Brain microvascular endothelial cell (primary cell): ENCODE data around the gene HOXA11.

ENCODE experiments used
- DNase-seq: peaks from one replicate; pipeline ENCODE4 v3.0.0-alpha.2; 2020
- H3K27ac ChIP-seq: fragments of 250-450 bp; sonication (Bioruptor Pico); 2 replicates; pipeline ENCODE4 v1.5.1; 2020; ENCODE audit warnings: mild to moderate bottlenecking, moderate library complexity
- H3K27me3 ChIP-seq: fragments of 250-450 bp; sonication (Bioruptor Pico); replicated peaks from 2 replicates; pipeline ENCODE4 v1.5.1; 2020; ENCODE audit warnings: mild to moderate bottlenecking
- H3K36me3 ChIP-seq: fragments of 250-450 bp; sonication (Bioruptor Pico); replicated peaks from 2 replicates; pipeline ENCODE4 v1.5.1; 2020; ENCODE audit warnings: mild to moderate bottlenecking
- H3K4me3 ChIP-seq: 2 replicates; pipeline ENCODE4 v1.5.1; 2011; ENCODE audit warnings: low read depth, mild to moderate bottlenecking, control low read depth, low read length, moderate library complexity
- CTCF ChIP-seq: IDR thresholded peaks from 2 replicates; pipeline ENCODE4 v1.5.1; 2011; ENCODE audit warnings: low read depth, mild to moderate bottlenecking, moderate library complexity, low read length, control low read depth, inconsistent platforms; ENCODE audit errors: missing control alignments
- in situ Hi-C: cut with HindIII; loops from 2 replicates; pipeline ENCODE4 v1.10.0; 2017; ENCODE audit warnings: low sequenced_read_pairs, low pct_ligation_motif_present

Gene HOXA11

DNA sequence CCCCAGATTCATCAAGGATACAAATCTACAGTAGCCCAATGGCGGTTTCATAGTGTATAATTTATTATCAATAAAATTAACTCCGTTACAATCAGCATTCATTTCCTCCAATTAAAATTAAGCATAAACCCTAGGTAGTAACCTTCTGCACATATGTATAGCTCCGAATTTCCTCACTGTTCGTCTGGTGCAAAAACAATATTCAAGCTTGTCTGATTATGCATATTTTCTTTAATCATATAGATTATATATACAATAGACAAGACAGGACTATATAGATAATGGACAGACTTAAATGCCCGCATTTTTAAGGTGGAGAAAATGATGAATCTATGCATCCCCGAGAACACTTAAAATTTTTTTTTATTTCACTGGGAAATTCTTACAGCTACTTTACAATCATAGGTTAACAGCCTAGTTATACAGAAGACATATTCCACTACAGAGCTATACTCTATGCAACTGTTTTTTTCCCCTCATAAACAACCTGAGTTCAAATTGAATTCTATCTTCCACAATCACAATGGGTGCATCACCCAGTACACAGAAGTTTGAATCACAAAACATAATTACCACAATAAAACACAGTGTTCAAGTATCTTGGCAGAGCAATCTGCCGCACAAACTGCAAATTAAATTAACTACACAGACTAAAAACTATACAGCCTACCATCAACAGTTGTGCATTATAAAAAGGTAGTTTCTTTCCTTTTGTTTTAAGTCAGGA lies 22.3 kb downstream of the HOXA11 start:
- Histone ChIP-seq H3K4me3 (no peak overlapping the region), H3K27ac (no peak overlapping the region), H3K36me3 (no peaks in the 10 kb centered on the region), H3K27me3 (peaks cover 96% of the 10 kb centered on the region)
- no peak for TF ChIP-seq CTCF
- in situ Hi-C loops: loop anchor here (10.0 kb wide), 1 partner anchor 788 kb away; no protein-coding TSS in a partner anchor
- DNase-seq: no peak

- H3K4me3 ChIP-seq: no peak overlapping the region
- peaks cover 96% of the 10 kb centered on the region for H3K27me3 ChIP-seq
- no peak for TF ChIP-seq CTCF
- no peak for DNase-seq
- H3K36me3 ChIP-seq: no peaks in the 10 kb centered on the region
- in situ Hi-C loops: loop anchor here (10.0 kb wide), 1 partner anchor 787 kb away; no protein-coding TSS in a partner anchor
- no peak overlapping the region for H3K27ac ChIP-seq
Measured at GRCh38 chr7:27161721-27162560, 23.1 kb downstream of the HOXA11 start.

GRCh38 chr7:27161214-27161720 lies 23.8 kb downstream of the HOXA11 start:
- no peak overlapping the region for H3K27ac ChIP-seq
- H3K36me3 ChIP-seq: no peaks in the 10 kb centered on the region
- in situ Hi-C loops: loop anchor here (10.0 kb wide), 1 partner anchor 786 kb away; no protein-coding TSS in a partner anchor
- no peak for TF ChIP-seq CTCF
- no peak for DNase-seq
- no peak overlapping the region for H3K4me3 ChIP-seq
- peaks cover 96% of the 10 kb centered on the region for H3K27me3 ChIP-seq

GRCh38 chr7:27160546-27161213 lies 24.4 kb downstream of the HOXA11 start:
- peak overlapping the region; percentile 34 for H3K4me3 ChIP-seq
- H3K36me3 ChIP-seq: no peaks in the 10 kb centered on the region
- DNase-seq: peak; percentile 40
- H3K27ac ChIP-seq: no peak overlapping the region
- TF ChIP-seq CTCF: peak; percentile 99
- peaks cover 96% of the 10 kb centered on the region for H3K27me3 ChIP-seq
- in situ Hi-C loops: loop anchor here (10.0 kb wide), 1 partner anchor 786 kb away; no protein-coding TSS in a partner anchor

DNA sequence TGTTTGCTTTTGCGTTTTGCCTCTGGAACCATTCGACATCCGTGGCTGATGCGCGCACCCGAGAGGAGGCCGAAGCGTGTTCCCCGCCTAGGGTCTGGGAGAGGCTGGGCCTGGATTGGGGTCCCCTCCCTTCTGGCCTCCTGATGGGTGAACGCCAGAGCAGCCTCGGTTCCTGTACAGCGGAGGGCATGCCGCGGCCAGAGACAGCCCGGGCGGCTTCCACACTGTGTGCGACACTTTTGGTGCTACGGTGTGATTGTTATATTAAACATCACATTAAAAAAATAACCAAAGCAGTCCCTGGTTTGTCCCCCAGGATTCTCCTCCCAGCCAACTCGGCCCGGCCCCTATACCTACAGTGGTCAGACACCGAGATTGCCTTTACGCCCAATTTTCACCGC lies 24.9 kb downstream of the HOXA11 start:
- Histone ChIP-seq H3K36me3 (no peaks in the 10 kb centered on the region), H3K27ac (no peak overlapping the region), H3K27me3 (peaks cover 96% of the 10 kb centered on the region), H3K4me3 (no peak overlapping the region)
- in situ Hi-C loops: loop anchor here (10.0 kb wide), 1 partner anchor 785 kb away; no protein-coding TSS in a partner anchor
- TF ChIP-seq CTCF: no peak
- DNase-seq: no peak
